ENCODE data around the gene GPS1.

The GPS1 gene

DNA sequence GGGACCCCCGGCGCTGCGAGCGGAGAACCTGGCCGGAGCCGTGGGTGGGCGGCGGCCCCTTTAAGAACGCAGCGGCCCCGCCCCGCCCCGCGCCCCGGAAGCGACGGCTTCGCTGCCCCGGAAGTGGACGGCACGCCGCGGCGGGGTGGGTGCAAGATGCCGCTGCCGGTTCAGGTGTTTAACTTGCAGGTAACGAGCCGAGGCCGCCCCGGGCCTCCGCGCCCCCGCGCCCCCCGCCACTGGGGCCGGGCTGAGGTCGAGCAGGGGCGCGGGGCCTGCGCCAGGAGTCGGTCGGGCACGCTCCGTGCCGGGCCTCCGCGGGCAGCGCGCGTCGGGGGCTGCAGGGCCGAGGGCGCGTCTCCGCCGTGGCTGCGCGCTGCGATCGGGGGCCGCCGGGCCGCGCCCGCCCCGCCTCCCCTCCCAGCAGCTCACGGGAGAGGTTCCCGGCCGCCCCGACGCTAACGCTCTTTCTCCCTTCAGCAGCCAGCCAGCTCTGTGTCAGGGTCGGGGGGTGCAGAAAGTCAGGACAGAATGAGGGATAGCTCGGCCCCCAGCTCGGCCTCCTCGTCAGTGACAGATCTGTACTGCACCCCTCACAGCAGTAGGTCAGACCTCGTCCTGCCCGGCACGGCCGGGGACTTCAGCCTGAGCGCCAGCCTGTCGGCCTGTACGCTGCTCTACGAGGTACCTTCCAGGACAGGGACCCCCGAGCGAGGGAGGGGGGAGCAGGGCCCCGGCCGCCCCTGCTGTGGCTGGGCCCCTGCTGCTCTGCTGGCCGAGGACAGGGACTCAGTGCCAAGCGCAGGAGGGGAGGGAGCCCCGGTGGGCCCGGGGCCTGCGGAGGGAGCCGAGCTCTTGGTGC is at the start of gene GPS1, which contains the start of gene RFNG:
Gene GPS1 (plus strand): TSS at position 123 of the 862 bp plus-strand sequence. CDS start 34 bp downstream, at position 157.
Gene RFNG (minus strand): TSS at position 36 of the 862 bp plus-strand sequence. CDS start 45 bp downstream, outside the sequence.
- TF ChIP-seq, protein P1, sequence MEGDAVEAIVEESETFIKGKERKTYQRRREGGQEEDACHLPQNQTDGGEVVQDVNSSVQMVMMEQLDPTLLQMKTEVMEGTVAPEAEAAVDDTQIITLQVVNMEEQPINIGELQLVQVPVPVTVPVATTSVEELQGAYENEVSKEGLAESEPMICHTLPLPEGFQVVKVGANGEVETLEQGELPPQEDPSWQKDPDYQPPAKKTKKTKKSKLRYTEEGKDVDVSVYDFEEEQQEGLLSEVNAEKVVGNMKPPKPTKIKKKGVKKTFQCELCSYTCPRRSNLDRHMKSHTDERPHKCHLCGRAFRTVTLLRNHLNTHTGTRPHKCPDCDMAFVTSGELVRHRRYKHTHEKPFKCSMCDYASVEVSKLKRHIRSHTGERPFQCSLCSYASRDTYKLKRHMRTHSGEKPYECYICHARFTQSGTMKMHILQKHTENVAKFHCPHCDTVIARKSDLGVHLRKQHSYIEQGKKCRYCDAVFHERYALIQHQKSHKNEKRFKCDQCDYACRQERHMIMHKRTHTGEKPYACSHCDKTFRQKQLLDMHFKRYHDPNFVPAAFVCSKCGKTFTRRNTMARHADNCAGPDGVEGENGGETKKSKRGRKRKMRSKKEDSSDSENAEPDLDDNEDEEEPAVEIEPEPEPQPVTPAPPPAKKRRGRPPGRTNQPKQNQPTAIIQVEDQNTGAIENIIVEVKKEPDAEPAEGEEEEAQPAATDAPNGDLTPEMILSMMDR (conservative IDR thresholded peaks at IDR 0.05; ENCODE audit: low read depth), result no peak
- DNase-seq (ENCODE audit: low spot score), result peak; percentile 68
- peak within 1 kb of the TSS; percentile 79 for H3K27ac ChIP-seq
- POLR2A ChIA-PET (ENCODE audit: low non-redundant PET), result interaction anchor here (0.9 kb wide), 1 partner anchor 13 kb away, joined by 4 read pairs; no protein-coding TSS in a partner anchor
- CTCF ChIA-PET, result no interaction called here

DNA sequence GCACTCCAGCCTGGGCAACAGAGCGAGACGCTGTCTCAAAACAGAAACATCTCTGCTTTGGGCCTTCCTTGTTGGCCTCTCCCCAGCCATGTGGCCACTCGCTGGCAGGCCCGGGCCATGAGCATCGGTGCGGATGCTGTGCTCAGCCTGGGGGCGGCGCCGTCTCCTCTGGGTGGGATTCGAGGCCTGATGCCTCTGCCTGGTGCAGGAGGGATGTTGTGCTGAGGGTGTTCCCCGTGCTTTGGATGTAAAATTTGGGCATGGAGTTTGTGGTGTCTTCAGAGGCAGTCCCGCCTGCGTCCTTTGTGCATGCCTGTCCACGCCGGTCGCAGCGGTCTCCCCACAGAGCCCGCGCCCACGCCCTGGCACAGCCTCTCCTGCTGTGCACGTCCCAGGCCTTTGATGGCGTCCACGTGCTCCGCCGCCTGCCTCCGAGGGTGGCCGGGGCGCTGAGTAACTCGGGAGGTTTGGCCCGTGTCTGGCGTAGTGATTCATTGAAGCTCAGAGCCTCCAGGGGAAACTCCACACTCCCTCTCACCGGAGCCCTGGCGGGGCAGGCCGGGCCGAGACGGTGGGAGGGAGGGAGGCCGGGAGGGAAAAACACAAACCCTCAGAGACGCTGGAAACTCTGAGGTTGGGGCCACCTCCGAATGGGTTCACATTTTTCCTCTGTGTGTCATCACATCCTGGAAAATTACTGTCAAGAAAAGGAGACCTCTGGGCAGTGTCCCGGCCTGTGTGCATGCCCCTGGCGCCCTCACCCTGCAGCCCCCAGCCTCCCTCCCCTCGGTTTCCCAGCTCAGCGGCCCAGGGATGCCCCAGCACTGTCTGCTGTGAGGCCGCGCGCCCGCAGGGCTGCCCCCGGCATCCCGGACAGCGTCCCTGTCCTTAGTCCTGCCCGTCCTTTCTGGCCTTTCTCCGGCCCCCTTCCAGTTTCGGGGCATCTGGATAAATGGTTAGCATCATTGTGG is 48.0 kb upstream of the GPS1 start:
- peak; percentile 94 for DNase-seq (ENCODE audit: low spot score)
- TF ChIP-seq, protein P1 (conservative IDR thresholded peaks at IDR 0.05; ENCODE audit: low read depth), result no peak
- POLR2A ChIA-PET (ENCODE audit: low non-redundant PET), result interaction anchor here (1.2 kb wide), 1 partner anchor 12 kb away, joined by 4 read pairs; no protein-coding TSS in a partner anchor
- peak overlapping the region; percentile 95 for H3K27ac ChIP-seq
- CTCF ChIA-PET, result interaction anchor here (0.6 to 2.9 kb wide), 9 partner anchors 10 to 171 kb away, joined by 3 to 16 read pairs (median 4); no protein-coding TSS in a partner anchor

DNA sequence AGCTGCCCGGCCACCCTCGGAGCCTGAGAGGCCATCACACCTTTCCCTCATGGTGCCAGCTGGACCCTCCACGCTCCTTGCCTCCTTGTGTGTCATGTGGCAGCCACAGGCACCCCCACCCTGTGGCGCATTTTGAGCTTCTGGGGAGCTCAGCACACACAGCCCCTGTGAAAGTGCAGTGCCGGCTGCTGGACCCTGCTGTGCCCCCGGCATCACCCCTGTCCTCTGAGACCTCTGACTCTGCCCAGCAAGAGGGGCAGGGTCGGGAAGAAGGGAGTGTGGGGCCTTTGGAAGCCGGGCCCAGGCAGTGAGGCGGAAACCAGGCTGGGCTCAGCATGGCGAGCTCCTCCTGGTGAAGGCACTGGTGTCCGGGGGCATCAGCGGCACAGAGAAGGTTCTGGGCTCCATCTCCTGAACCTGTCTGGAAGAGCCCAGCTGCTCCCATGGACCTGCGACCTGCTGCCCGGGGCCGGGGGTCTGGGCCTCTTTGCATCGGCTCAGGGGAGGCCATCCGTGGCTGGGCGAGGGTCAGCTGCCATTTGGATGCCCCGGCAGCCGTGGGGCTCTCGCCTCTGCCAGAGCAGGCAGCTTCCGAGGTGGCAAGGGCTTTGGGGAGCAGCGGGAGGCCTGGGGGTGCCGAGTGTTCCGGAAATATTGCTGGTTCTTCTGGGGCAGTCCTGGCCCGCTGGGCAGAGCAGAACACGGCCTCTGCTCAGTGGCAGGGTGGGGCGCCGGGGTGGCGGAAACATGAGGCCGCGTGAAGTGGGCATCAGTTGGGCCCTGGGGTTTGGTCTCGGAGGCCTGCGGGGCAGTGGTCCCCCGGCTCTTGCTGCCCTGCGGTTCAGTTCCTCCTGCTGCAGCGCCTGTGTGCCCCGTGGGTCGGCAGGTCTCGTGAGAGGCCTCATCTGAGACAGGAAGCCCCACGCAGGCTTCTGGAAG is 46.9 kb upstream of the GPS1 start:
- ChIA-PET POLR2A (ENCODE audit: low non-redundant PET) (no interaction called here), CTCF (interaction anchor here (0.6 to 2.9 kb wide), 6 partner anchors 9 to 169 kb away, joined by 3 to 16 read pairs (median 4); no protein-coding TSS in a partner anchor)
- DNase-seq (ENCODE audit: low spot score), result no peak
- peak overlapping the region; percentile 95 for H3K27ac ChIP-seq
- TF ChIP-seq, protein P1 (conservative IDR thresholded peaks at IDR 0.05; ENCODE audit: low read depth), result no peak

DNA sequence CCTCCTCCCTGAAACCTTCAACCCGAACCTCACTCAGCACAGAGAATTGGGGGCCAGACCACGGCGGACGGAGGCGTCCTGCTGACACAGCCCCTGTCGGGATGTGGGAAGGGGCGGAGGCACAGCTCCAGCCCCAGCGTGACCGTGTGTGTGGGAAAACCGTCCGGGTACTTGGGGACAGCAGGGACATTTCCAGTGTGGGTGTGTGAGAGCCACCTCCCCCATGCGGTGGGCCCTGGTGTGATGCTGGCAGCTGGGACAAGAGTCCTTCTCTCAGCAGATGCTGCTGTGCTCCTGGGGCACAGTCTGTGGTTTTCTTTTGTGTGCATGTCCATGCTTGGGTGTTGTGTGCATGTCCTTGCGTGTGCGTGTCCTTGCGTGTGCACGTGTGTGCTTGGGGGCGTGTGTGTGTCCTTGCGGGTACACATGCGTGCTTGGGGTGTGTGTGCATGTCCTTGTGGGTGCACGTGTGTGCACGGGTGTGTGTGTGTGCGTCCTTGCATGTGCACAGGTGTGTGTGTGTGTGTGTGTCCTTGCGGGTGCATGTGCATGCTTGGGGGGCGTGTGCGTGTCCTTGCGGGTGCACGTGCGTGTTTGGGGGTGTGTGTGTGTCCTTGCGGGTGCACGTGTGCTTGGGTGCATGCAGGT is 45.9 kb upstream of the GPS1 start:
- no peak for DNase-seq (ENCODE audit: low spot score)
- TF ChIP-seq, protein P1 (conservative IDR thresholded peaks at IDR 0.05; ENCODE audit: low read depth), result no peak
- POLR2A ChIA-PET (ENCODE audit: low non-redundant PET), result no interaction called here
- CTCF ChIA-PET, result no interaction called here
- H3K27ac ChIP-seq, result peak overlapping the region; percentile 95

DNA sequence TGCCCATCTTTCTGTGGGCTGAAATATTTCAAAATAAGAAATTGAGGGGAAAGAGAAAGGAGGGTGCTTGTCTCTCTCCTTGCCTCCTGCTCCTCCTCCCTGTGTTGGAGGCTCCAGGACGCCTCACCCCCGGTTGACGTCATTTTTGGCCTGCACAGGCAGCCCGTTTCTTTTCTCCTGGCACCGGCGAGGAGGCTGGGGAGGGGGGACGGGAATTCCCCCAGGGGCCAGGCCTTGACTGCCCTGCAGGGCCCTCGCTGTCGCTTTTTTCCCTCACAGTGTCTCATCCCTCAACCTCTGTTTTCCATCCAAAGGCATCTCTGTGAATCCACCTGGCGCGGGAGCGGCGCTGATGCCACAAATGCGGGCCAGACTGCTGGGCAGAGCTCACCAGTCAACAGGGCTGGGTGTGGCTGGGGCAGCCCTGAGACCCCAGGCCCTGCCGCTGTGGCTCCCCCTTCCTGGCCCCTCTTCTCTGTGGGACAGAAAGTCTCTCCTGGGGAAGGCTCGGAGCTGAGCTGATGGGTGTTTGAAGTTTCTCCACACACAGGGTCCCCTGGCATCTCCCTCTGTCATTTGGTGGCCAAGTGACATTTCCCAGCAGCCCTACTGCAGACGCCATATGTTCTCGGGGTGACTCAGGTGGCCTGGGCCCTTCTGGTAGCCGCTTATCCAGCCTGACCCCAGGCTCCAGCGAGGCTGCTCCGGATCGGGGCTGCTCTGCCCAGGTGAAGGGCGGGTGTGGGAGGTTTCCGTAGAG is 45.0 kb upstream of the GPS1 start:
- peak overlapping the region; percentile 95 for H3K27ac ChIP-seq
- TF ChIP-seq, protein P1 (conservative IDR thresholded peaks at IDR 0.05; ENCODE audit: low read depth), result no peak
- CTCF ChIA-PET, result interaction anchor here (0.6 kb wide), 1 partner anchor 14 kb away, joined by 3 read pairs; no protein-coding TSS in a partner anchor

More for the DNA sequence above, 45.0 kb upstream of the GPS1 start:
- DNase-seq (ENCODE audit: low spot score), result no peak
- POLR2A ChIA-PET (ENCODE audit: low non-redundant PET), result no interaction called here

Data from RWPE1 (cell line).